ENCODE data around the gene HTT-AS.

DNA sequence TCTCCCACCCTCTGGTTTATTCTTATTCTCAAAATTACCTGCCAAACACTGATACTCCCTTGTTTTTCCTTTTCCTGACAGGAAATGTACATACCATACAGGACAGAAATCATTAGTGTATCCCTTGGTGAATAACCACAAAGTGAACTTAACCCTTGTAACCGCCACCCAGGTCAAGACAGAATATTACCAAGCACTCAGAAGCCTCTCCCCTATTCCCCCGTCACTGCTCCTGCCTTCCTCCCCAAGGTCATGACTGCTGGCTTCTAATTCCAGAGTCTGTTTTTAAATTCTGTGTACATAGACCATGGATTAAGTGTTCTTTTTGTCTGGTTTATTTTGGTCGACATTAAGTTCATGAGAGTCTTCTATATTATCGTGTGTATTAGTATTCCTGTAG is 37.9 kb upstream of the HTT-AS start:
- TF ChIP-seq, protein P1, sequence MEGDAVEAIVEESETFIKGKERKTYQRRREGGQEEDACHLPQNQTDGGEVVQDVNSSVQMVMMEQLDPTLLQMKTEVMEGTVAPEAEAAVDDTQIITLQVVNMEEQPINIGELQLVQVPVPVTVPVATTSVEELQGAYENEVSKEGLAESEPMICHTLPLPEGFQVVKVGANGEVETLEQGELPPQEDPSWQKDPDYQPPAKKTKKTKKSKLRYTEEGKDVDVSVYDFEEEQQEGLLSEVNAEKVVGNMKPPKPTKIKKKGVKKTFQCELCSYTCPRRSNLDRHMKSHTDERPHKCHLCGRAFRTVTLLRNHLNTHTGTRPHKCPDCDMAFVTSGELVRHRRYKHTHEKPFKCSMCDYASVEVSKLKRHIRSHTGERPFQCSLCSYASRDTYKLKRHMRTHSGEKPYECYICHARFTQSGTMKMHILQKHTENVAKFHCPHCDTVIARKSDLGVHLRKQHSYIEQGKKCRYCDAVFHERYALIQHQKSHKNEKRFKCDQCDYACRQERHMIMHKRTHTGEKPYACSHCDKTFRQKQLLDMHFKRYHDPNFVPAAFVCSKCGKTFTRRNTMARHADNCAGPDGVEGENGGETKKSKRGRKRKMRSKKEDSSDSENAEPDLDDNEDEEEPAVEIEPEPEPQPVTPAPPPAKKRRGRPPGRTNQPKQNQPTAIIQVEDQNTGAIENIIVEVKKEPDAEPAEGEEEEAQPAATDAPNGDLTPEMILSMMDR (IDR thresholded peaks at IDR 0.05) = no peak
- TF ChIP-seq POLR2A (IDR thresholded peaks at IDR 0.05) = no peak
